SK-N-SH treated with all-trans-retinoic acid at 6 μM for 48 hours (cell line): ENCODE measurements around the gene WDR12.
"Not testable (repeated sequence)": the region's sequence is repeated elsewhere in the genome, so short reads cannot be mapped to it uniquely, and the experiment has no call there.

Experiments used
- ATAC-seq: fragments of 200-7000 bp; cut with Tn5 transposase; 3 replicates; pipeline ENCODE4 v1.9.1; 2020; ENCODE audit warnings: mild to moderate bottlenecking, moderate library complexity
- ARNTL ChIP-seq: fragments of 450-650 bp; formaldehyde crosslinking; IDR thresholded peaks from 2 replicates; pipeline ENCODE4 v1.5.0; 2020; ENCODE audit warnings: low read depth, mild to moderate bottlenecking, moderate library complexity, borderline replicate concordance
- BACH2 ChIP-seq: fragments of 250-450 bp; sonication (Bioruptor Pico); IDR thresholded peaks from 2 replicates; pipeline ENCODE4 v1.9.0; 2021; ENCODE audit warnings: mild to moderate bottlenecking, borderline replicate concordance
- ESRRG ChIP-seq: fragments of 250-450 bp; sonication (Bioruptor Pico); IDR thresholded peaks from 2 replicates; pipeline ENCODE4 v1.6.1; 2021; ENCODE audit warnings: mild to moderate bottlenecking
- PPARA ChIP-seq: fragments of 250-450 bp; sonication (Bioruptor Pico); IDR thresholded peaks from 2 replicates; pipeline ENCODE4 v1.5.0; 2020; ENCODE audit warnings: mild to moderate bottlenecking, borderline replicate concordance
- RARB ChIP-seq: fragments of 250-450 bp; sonication (Bioruptor Pico); IDR thresholded peaks from 2 replicates; pipeline ENCODE4 v1.8.0; 2021; ENCODE audit warnings: mild to moderate bottlenecking, moderate library complexity
- SNAI2 ChIP-seq: fragments of 250-450 bp; sonication (Bioruptor Pico); IDR thresholded peaks from 2 replicates; pipeline ENCODE4 v1.5.0; 2020; ENCODE audit warnings: mild to moderate bottlenecking, moderate library complexity
- TOX ChIP-seq: fragments of 250-450 bp; sonication (Bioruptor Pico); IDR thresholded peaks from 2 replicates; pipeline ENCODE4 v1.8.0; 2021; ENCODE audit warnings: mild to moderate bottlenecking, moderate library complexity, borderline replicate concordance
- ZC3H10 ChIP-seq: fragments of 250-450 bp; sonication (Bioruptor Pico); IDR thresholded peaks from 2 replicates; pipeline ENCODE4 v1.5.1; 2021; ENCODE audit warnings: mild to moderate bottlenecking, moderate library complexity
- ZFP3 ChIP-seq: fragments of 250-450 bp; sonication (Bioruptor Pico); IDR thresholded peaks from 2 replicates; pipeline ENCODE4 v1.5.0; 2020; ENCODE audit warnings: mild to moderate bottlenecking, moderate library complexity
- ZFP30 ChIP-seq: fragments of 450-650 bp; formaldehyde crosslinking; IDR thresholded peaks from 2 replicates; pipeline ENCODE4 v1.5.0; 2022; ENCODE audit warnings: mild to moderate bottlenecking, moderate library complexity
- ZNF565 ChIP-seq: fragments of 450-650 bp; formaldehyde crosslinking; conservative IDR thresholded peaks from 2 replicates; pipeline ENCODE4 v1.5.0; 2020; ENCODE audit warnings: low read depth, mild to moderate bottlenecking, moderate library complexity
- ZNF70 ChIP-seq: fragments of 450-650 bp; formaldehyde crosslinking; IDR thresholded peaks from 2 replicates; pipeline ENCODE4 v1.5.0; 2020; ENCODE audit warnings: mild to moderate bottlenecking, moderate library complexity
- ZNF8 ChIP-seq: fragments of 450-650 bp; formaldehyde crosslinking; IDR thresholded peaks from 2 replicates; pipeline ENCODE4 v1.5.0; 2020; ENCODE audit warnings: mild to moderate bottlenecking, moderate library complexity
- TF ChIP-seq, protein P1 (sequence below): fragments of 250-450 bp; sonication (Bioruptor Pico); IDR thresholded peaks from 2 replicates; pipeline ENCODE4 v1.5.0; 2020; ENCODE audit warnings: mild to moderate bottlenecking, moderate library complexity
- TF ChIP-seq, protein P2 (sequence below): fragments of 250-450 bp; sonication (Bioruptor Pico); IDR thresholded peaks from 2 replicates; pipeline ENCODE4 v1.5.1; 2020; ENCODE audit warnings: low read depth, mild to moderate bottlenecking, moderate library complexity
- TF ChIP-seq, protein P3 (sequence below): fragments of 250-450 bp; sonication (Bioruptor Pico); IDR thresholded peaks from 2 replicates; pipeline ENCODE4 v1.5.1; 2021; ENCODE audit warnings: mild to moderate bottlenecking, moderate library complexity

WDR12 gene

DNA sequence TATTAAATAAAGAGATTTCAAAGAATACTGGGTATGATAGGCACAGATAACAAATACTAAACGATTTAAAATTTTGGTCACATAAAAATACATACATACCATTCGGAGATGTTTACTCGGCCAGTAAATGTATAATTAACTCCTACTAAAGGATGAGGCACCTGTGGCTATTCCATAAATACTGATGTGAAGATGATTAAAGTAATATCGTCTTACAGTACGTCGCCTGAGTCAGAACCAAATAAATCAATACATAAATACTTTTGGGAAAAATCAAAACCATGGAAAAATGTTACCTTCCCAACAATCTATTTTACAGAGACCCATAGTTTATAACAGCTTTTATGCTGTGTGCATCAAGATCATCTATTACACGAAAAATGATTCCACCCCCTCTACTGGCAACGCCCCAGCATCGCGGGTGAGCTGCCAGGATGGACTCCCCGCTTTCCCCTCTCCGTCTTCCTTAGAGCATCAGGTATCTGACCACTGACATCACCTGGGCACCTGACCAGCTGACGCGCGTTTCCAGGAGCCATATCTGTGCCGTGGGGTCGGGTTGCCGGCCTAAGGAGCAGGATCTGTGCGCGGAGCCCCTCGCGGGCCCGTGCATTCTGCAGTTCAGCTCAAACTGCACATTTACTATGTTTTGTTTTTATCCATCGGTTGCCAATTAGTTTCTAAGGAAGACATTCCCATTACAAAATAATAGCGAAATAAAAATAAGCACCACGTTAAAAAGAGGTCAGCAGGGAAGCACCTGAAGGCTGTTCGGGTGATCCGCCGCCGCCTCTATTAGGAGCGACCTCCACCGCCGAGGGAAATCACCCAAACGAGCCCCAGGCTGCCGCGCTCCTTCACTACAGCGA, 40.8 kb downstream of the WDR12 start:
- TF ChIP-seq, protein P1, sequence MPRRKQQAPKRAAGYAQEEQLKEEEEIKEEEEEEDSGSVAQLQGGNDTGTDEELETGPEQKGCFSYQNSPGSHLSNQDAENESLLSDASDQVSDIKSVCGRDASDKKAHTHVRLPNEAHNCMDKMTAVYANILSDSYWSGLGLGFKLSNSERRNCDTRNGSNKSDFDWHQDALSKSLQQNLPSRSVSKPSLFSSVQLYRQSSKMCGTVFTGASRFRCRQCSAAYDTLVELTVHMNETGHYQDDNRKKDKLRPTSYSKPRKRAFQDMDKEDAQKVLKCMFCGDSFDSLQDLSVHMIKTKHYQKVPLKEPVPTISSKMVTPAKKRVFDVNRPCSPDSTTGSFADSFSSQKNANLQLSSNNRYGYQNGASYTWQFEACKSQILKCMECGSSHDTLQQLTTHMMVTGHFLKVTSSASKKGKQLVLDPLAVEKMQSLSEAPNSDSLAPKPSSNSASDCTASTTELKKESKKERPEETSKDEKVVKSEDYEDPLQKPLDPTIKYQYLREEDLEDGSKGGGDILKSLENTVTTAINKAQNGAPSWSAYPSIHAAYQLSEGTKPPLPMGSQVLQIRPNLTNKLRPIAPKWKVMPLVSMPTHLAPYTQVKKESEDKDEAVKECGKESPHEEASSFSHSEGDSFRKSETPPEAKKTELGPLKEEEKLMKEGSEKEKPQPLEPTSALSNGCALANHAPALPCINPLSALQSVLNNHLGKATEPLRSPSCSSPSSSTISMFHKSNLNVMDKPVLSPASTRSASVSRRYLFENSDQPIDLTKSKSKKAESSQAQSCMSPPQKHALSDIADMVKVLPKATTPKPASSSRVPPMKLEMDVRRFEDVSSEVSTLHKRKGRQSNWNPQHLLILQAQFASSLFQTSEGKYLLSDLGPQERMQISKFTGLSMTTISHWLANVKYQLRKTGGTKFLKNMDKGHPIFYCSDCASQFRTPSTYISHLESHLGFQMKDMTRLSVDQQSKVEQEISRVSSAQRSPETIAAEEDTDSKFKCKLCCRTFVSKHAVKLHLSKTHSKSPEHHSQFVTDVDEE, result no peak
- TF ChIP-seq ESRRG, result no peak
- TF ChIP-seq SNAI2, result no peak
- no peak for TF ChIP-seq ZFP3
- no peak for TF ChIP-seq ZNF8 (CRISPR knock-in tag)
- peak; percentile 98 for TF ChIP-seq ZNF70 (CRISPR knock-in tag)
- TF ChIP-seq, all 23 proteins: peak for 1

DNA sequence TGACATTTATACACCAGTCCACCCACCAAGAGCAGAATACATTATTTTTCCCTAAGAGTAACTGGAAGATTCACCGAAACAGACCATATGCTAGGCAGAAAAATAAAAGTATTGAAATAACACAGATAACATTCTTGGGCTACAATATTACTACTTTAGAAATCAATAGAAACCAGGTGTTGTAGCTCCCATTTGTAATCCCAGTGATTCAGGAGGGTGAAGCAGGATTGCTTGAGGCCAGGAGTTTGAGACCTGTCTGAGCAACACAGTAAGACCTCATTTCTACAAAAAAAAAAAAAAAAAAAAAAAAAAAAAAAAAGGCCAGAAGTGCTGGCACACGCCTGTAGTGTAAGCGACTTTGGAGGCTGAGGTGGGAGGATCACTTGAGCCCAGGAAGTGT, 49.5 kb downstream of the WDR12 start:
- TF ChIP-seq PPARA (CRISPR knock-in tag) (no peak), ZC3H10 (CRISPR knock-in tag) (no peak), ZFP3 (no peak), ARNTL (no peak), SNAI2 (no peak), BACH2 (CRISPR knock-in tag) (no peak), RARB (no peak), ZNF70 (CRISPR knock-in tag) (no peak), TOX (CRISPR knock-in tag) (no peak), ZNF8 (CRISPR knock-in tag) (no peak), ZNF565 (no peak), ESRRG (no peak)
- TF ChIP-seq, protein P2, sequence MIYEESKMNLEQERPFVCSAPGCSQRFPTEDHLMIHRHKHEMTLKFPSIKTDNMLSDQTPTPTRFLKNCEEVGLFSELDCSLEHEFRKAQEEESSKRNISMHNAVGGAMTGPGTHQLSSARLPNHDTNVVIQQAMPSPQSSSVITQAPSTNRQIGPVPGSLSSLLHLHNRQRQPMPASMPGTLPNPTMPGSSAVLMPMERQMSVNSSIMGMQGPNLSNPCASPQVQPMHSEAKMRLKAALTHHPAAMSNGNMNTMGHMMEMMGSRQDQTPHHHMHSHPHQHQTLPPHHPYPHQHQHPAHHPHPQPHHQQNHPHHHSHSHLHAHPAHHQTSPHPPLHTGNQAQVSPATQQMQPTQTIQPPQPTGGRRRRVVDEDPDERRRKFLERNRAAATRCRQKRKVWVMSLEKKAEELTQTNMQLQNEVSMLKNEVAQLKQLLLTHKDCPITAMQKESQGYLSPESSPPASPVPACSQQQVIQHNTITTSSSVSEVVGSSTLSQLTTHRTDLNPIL (CRISPR knock-in tag), result no peak

More for the DNA sequence above, 40.8 kb downstream of the WDR12 start:
- peak; percentile 84 for ATAC-seq

DNA sequence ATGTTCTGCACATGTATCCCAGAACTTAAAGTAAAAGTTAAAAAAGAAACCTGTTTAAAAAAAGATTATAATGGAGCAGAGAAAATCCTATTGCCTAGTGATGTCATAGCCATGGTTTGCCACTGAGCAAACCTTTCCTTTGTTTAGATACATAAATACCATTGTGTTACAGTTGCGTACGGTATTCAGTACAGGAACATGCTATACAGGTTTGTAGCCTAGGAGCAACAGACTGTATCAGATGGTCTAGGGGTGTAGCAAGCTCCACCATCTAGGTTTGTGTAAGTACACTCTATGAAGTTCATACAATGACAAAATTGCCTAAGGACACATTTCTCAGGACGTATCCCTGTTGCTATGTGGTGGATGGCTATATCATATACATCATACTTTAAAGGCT, 52.9 kb downstream of the WDR12 start:
- TF ChIP-seq, protein P3, sequence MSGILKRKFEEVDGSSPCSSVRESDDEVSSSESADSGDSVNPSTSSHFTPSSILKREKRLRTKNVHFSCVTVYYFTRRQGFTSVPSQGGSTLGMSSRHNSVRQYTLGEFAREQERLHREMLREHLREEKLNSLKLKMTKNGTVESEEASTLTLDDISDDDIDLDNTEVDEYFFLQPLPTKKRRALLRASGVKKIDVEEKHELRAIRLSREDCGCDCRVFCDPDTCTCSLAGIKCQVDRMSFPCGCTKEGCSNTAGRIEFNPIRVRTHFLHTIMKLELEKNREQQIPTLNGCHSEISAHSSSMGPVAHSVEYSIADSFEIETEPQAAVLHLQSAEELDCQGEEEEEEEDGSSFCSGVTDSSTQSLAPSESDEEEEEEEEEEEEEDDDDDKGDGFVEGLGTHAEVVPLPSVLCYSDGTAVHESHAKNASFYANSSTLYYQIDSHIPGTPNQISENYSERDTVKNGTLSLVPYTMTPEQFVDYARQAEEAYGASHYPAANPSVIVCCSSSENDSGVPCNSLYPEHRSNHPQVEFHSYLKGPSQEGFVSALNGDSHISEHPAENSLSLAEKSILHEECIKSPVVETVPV, result no peak
- TF ChIP-seq, protein P1, result no peak
- TF ChIP-seq ZFP30 (no peak), BACH2 (CRISPR knock-in tag) (no peak), ZNF565 (no peak), ARNTL (no peak), ZNF8 (CRISPR knock-in tag) (no peak), PPARA (CRISPR knock-in tag) (no peak), ESRRG (no peak)
- TF ChIP-seq, protein P2 (CRISPR knock-in tag), result no peak
- no peak for ATAC-seq

More for the DNA sequence above, 49.5 kb downstream of the WDR12 start:
- ATAC-seq, result no peak

DNA sequence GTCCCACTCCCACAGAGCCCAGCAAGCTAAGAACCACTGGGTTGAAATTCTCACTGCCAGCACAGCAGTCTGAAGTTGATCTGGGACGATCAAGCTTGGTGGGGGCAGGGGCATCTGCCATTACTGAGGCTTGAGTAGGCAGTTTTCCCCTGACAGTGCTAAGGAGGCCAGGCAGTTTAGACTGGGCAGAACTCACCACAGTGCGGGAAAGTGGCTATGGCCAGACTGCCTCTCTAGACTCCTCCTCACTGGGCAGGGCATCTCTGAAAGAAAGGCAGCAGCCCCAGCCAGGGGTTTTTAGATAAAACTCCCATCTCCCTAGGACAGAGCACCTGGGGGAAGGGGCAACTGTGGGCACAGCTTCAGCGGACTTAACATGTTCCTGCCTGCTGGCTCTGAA, 62.1 kb downstream of the WDR12 start:
- not testable (repeated sequence) for ATAC-seq
